ENCODE measurements around the gene ZNF746.

ZNF746 gene

DNA sequence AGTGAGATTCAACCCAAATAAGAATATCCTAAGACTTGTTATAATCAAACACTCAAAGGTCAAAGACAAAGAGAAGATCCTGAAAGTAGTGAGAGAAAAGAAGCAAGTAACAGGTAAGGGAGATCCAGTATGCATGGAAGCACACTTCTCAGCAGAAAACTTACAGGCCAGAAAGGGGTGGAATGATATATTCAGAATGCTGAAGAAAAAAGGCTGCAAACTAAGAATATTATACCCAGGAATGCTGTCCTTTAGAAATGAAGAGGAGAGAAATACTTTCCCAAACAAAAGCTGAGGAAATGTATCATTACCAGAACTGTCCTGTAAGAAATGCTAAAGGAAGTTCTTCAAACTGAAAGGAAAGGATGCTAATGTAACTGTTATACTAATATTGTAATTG lies 12.6 kb upstream of the ZNF746 start:
- TF ChIP-seq ZNF565 (CRISPR knock-in tag; conservative IDR thresholded peaks at IDR 0.05; ENCODE audit: low read depth) (no peak), ZFP3 (CRISPR knock-in tag; IDR thresholded peaks at IDR 0.05) (no peak), CSDC2 (CRISPR knock-in tag; IDR thresholded peaks at IDR 0.05) (no peak), TOX (CRISPR knock-in tag; IDR thresholded peaks at IDR 0.05; ENCODE audit: borderline replicate concordance) (no peak), ZNF8 (CRISPR knock-in tag; IDR thresholded peaks at IDR 0.05) (no peak)
- TF ChIP-seq, protein P1, sequence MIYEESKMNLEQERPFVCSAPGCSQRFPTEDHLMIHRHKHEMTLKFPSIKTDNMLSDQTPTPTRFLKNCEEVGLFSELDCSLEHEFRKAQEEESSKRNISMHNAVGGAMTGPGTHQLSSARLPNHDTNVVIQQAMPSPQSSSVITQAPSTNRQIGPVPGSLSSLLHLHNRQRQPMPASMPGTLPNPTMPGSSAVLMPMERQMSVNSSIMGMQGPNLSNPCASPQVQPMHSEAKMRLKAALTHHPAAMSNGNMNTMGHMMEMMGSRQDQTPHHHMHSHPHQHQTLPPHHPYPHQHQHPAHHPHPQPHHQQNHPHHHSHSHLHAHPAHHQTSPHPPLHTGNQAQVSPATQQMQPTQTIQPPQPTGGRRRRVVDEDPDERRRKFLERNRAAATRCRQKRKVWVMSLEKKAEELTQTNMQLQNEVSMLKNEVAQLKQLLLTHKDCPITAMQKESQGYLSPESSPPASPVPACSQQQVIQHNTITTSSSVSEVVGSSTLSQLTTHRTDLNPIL (CRISPR knock-in tag; IDR thresholded peaks at IDR 0.05; ENCODE audit: low read depth), result no peak
- ATAC-seq, result no peak

DNA sequence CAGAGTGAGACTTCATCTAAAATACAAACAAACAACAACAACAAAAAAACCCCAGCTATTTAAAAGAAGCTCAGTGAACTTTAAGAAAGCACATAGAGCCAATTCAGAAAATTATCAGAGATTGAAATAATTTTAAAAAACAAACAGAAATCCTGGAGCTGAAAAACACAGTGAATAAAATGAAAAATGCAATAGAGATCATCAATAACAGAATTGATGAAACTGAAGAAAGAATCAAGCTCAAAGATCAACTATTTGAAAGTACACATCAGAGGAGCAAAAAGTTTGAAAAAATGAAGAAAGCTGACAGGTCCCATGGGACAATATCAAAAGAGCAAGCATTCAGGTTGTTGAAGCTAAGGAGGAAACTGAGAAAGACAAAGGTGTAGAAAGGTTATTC lies 12.2 kb upstream of the ZNF746 start:
- TF ChIP-seq, protein P2, sequence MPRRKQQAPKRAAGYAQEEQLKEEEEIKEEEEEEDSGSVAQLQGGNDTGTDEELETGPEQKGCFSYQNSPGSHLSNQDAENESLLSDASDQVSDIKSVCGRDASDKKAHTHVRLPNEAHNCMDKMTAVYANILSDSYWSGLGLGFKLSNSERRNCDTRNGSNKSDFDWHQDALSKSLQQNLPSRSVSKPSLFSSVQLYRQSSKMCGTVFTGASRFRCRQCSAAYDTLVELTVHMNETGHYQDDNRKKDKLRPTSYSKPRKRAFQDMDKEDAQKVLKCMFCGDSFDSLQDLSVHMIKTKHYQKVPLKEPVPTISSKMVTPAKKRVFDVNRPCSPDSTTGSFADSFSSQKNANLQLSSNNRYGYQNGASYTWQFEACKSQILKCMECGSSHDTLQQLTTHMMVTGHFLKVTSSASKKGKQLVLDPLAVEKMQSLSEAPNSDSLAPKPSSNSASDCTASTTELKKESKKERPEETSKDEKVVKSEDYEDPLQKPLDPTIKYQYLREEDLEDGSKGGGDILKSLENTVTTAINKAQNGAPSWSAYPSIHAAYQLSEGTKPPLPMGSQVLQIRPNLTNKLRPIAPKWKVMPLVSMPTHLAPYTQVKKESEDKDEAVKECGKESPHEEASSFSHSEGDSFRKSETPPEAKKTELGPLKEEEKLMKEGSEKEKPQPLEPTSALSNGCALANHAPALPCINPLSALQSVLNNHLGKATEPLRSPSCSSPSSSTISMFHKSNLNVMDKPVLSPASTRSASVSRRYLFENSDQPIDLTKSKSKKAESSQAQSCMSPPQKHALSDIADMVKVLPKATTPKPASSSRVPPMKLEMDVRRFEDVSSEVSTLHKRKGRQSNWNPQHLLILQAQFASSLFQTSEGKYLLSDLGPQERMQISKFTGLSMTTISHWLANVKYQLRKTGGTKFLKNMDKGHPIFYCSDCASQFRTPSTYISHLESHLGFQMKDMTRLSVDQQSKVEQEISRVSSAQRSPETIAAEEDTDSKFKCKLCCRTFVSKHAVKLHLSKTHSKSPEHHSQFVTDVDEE (CRISPR knock-in tag; IDR thresholded peaks at IDR 0.05), result no peak
- TF ChIP-seq TCF4 (CRISPR knock-in tag; IDR thresholded peaks at IDR 0.05; ENCODE audit: borderline replicate concordance) (no peak), OSR1 (CRISPR knock-in tag; IDR thresholded peaks at IDR 0.05) (no peak), ZNF565 (CRISPR knock-in tag; conservative IDR thresholded peaks at IDR 0.05; ENCODE audit: low read depth) (no peak), ZNF70 (CRISPR knock-in tag; IDR thresholded peaks at IDR 0.05) (no peak), ZNF8 (CRISPR knock-in tag; IDR thresholded peaks at IDR 0.05) (no peak), GLIS3 (CRISPR knock-in tag; IDR thresholded peaks at IDR 0.05) (no peak)
- no peak for ATAC-seq

GRCh38 chr7:149505551-149505950 lies 7.9 kb upstream of the ZNF746 start:
- no peak for ATAC-seq

DNA sequence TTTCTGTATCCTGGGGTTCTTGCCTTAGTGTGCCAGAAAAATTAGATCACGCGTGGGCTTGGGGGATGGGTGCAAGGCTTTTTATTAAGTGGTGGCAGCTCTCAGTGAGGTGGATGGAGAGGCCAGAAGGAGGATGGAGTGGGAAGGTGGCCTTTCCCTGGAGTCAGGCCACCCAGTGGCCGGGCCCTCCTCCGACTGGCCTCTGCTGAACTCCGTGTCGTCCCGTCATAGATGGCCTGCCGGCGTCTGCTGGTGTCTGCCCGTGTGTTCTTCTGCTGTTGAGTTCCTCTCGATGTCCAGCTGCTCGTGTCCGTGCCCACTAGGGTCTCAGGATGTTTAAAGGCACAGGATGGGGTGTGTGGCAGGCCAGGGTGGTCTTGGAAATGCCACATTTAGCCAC lies 4.0 kb upstream of the ZNF746 start:
- no peak for TF ChIP-seq TOX (CRISPR knock-in tag; IDR thresholded peaks at IDR 0.05; ENCODE audit: borderline replicate concordance)
- no peak for TF ChIP-seq GLIS3 (CRISPR knock-in tag; IDR thresholded peaks at IDR 0.05)
- TF ChIP-seq ESRRG (CRISPR knock-in tag; IDR thresholded peaks at IDR 0.05), result no peak
- TF ChIP-seq TCF4 (CRISPR knock-in tag; IDR thresholded peaks at IDR 0.05; ENCODE audit: borderline replicate concordance), result no peak
- TF ChIP-seq POU6F1 (CRISPR knock-in tag; IDR thresholded peaks at IDR 0.05; ENCODE audit: borderline replicate concordance, low read depth), result no peak
- no peak for TF ChIP-seq ISL1 (CRISPR knock-in tag; IDR thresholded peaks at IDR 0.05)
- no peak for TF ChIP-seq PATZ1 (CRISPR knock-in tag; IDR thresholded peaks at IDR 0.05; ENCODE audit: borderline replicate concordance)
- ATAC-seq, result no peak

More at GRCh38 chr7:149505551-149505950, 7.9 kb upstream of the ZNF746 start:
- no peak for TF ChIP-seq ISL1 (CRISPR knock-in tag; IDR thresholded peaks at IDR 0.05)
- no peak for TF ChIP-seq GLIS3 (CRISPR knock-in tag; IDR thresholded peaks at IDR 0.05)
- no peak for TF ChIP-seq RARB (CRISPR knock-in tag; IDR thresholded peaks at IDR 0.05)
- no peak for TF ChIP-seq ZNF565 (CRISPR knock-in tag; conservative IDR thresholded peaks at IDR 0.05; ENCODE audit: low read depth)
- no peak for TF ChIP-seq TOX (CRISPR knock-in tag; IDR thresholded peaks at IDR 0.05; ENCODE audit: borderline replicate concordance)
- TF ChIP-seq, protein P2 (CRISPR knock-in tag; IDR thresholded peaks at IDR 0.05), result no peak
- no peak for TF ChIP-seq SNAI2 (CRISPR knock-in tag; IDR thresholded peaks at IDR 0.05)
- no peak for TF ChIP-seq TCF4 (CRISPR knock-in tag; IDR thresholded peaks at IDR 0.05; ENCODE audit: borderline replicate concordance)
- TF ChIP-seq ESRRG (CRISPR knock-in tag; IDR thresholded peaks at IDR 0.05), result no peak
- TF ChIP-seq, protein P3, sequence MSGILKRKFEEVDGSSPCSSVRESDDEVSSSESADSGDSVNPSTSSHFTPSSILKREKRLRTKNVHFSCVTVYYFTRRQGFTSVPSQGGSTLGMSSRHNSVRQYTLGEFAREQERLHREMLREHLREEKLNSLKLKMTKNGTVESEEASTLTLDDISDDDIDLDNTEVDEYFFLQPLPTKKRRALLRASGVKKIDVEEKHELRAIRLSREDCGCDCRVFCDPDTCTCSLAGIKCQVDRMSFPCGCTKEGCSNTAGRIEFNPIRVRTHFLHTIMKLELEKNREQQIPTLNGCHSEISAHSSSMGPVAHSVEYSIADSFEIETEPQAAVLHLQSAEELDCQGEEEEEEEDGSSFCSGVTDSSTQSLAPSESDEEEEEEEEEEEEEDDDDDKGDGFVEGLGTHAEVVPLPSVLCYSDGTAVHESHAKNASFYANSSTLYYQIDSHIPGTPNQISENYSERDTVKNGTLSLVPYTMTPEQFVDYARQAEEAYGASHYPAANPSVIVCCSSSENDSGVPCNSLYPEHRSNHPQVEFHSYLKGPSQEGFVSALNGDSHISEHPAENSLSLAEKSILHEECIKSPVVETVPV (CRISPR knock-in tag; IDR thresholded peaks at IDR 0.05), result no peak

Measured in SK-N-SH treated with all-trans-retinoic acid at 6 μM for 48 hours (cell line).